SK-N-SH treated with all-trans-retinoic acid at 6 μM for 48 hours (cell line): ENCODE results near the gene DEGS1.
A peak's percentile ranks its signal among the peaks of the same experiment; 100 is the strongest.

Experiments
- ATAC-seq: fragments of 200-7000 bp; cut with Tn5 transposase; 3 replicates; pipeline ENCODE4 v1.9.1; 2020; ENCODE audit warnings: mild to moderate bottlenecking, moderate library complexity
- ARNTL ChIP-seq: fragments of 450-650 bp; formaldehyde crosslinking; IDR thresholded peaks from 2 replicates; pipeline ENCODE4 v1.5.0; 2020; ENCODE audit warnings: low read depth, mild to moderate bottlenecking, moderate library complexity, borderline replicate concordance
- BACH2 ChIP-seq: fragments of 250-450 bp; sonication (Bioruptor Pico); IDR thresholded peaks from 2 replicates; pipeline ENCODE4 v1.9.0; 2021; ENCODE audit warnings: mild to moderate bottlenecking, borderline replicate concordance
- CREB5 ChIP-seq: fragments of 250-450 bp; sonication (Bioruptor Pico); IDR thresholded peaks from 2 replicates; pipeline ENCODE4 v1.5.1; 2020; ENCODE audit warnings: low read depth, mild to moderate bottlenecking, moderate library complexity
- CSDC2 ChIP-seq: fragments of 250-450 bp; sonication (Bioruptor Pico); IDR thresholded peaks from 2 replicates; pipeline ENCODE4 v1.5.0; 2020; ENCODE audit warnings: mild to moderate bottlenecking, moderate library complexity
- CSRNP3 ChIP-seq: fragments of 250-450 bp; sonication (Bioruptor Pico); IDR thresholded peaks from 2 replicates; pipeline ENCODE4 v1.5.1; 2021; ENCODE audit warnings: mild to moderate bottlenecking, moderate library complexity
- GLIS3 ChIP-seq: fragments of 250-450 bp; sonication (Bioruptor Pico); IDR thresholded peaks from 2 replicates; pipeline ENCODE4 v1.5.0; 2020; ENCODE audit warnings: mild to moderate bottlenecking, moderate library complexity
- ISL1 ChIP-seq: fragments of 250-450 bp; sonication (Bioruptor Pico); IDR thresholded peaks from 2 replicates; pipeline ENCODE4 v2.1.2; 2022; ENCODE audit warnings: mild to moderate bottlenecking, moderate library complexity
- OSR1 ChIP-seq: fragments of 250-450 bp; sonication (Bioruptor Pico); IDR thresholded peaks from 2 replicates; pipeline ENCODE4 v1.8.0; 2022; ENCODE audit warnings: moderate library complexity, mild to moderate bottlenecking, inconsistent platforms
- PPARA ChIP-seq: fragments of 250-450 bp; sonication (Bioruptor Pico); IDR thresholded peaks from 2 replicates; pipeline ENCODE4 v1.5.0; 2020; ENCODE audit warnings: mild to moderate bottlenecking, borderline replicate concordance
- RARB ChIP-seq: fragments of 250-450 bp; sonication (Bioruptor Pico); IDR thresholded peaks from 2 replicates; pipeline ENCODE4 v1.8.0; 2021; ENCODE audit warnings: mild to moderate bottlenecking, moderate library complexity
- SNAI2 ChIP-seq: fragments of 250-450 bp; sonication (Bioruptor Pico); IDR thresholded peaks from 2 replicates; pipeline ENCODE4 v1.5.0; 2020; ENCODE audit warnings: mild to moderate bottlenecking, moderate library complexity
- TCF4 ChIP-seq: fragments of 250-450 bp; sonication (Bioruptor Pico); IDR thresholded peaks from 2 replicates; pipeline ENCODE4 v1.8.0; 2021; ENCODE audit warnings: mild to moderate bottlenecking, moderate library complexity, borderline replicate concordance
- TOX ChIP-seq: fragments of 250-450 bp; sonication (Bioruptor Pico); IDR thresholded peaks from 2 replicates; pipeline ENCODE4 v1.8.0; 2021; ENCODE audit warnings: mild to moderate bottlenecking, moderate library complexity, borderline replicate concordance
- ZC3H10 ChIP-seq: fragments of 250-450 bp; sonication (Bioruptor Pico); IDR thresholded peaks from 2 replicates; pipeline ENCODE4 v1.5.1; 2021; ENCODE audit warnings: mild to moderate bottlenecking, moderate library complexity
- ZFP3 ChIP-seq: fragments of 250-450 bp; sonication (Bioruptor Pico); IDR thresholded peaks from 2 replicates; pipeline ENCODE4 v1.5.0; 2020; ENCODE audit warnings: mild to moderate bottlenecking, moderate library complexity
- ZFP30 ChIP-seq: fragments of 450-650 bp; formaldehyde crosslinking; IDR thresholded peaks from 2 replicates; pipeline ENCODE4 v1.5.0; 2022; ENCODE audit warnings: mild to moderate bottlenecking, moderate library complexity
- ZNF565 ChIP-seq: fragments of 450-650 bp; formaldehyde crosslinking; conservative IDR thresholded peaks from 2 replicates; pipeline ENCODE4 v1.5.0; 2020; ENCODE audit warnings: low read depth, mild to moderate bottlenecking, moderate library complexity
- ZNF70 ChIP-seq: fragments of 450-650 bp; formaldehyde crosslinking; IDR thresholded peaks from 2 replicates; pipeline ENCODE4 v1.5.0; 2020; ENCODE audit warnings: mild to moderate bottlenecking, moderate library complexity
- ZNF8 ChIP-seq: fragments of 450-650 bp; formaldehyde crosslinking; IDR thresholded peaks from 2 replicates; pipeline ENCODE4 v1.5.0; 2020; ENCODE audit warnings: mild to moderate bottlenecking, moderate library complexity
- TF ChIP-seq, protein P1 (sequence below): fragments of 250-450 bp; sonication (Bioruptor Pico); IDR thresholded peaks from 2 replicates; pipeline ENCODE4 v1.8.0; 2021; ENCODE audit warnings: low read depth, mild to moderate bottlenecking, moderate library complexity, borderline replicate concordance
- TF ChIP-seq, protein P2 (sequence below): fragments of 250-450 bp; sonication (Bioruptor Pico); IDR thresholded peaks from 2 replicates; pipeline ENCODE4 v1.5.0; 2020; ENCODE audit warnings: mild to moderate bottlenecking, moderate library complexity

DEGS1 gene

GRCh38 chr1:224182866-224183590 lies at the start of gene DEGS1:
TSS of gene DEGS1 (plus strand) at chr1:224183240. CDS start at chr1:224183337, 97 bp downstream.
- TF ChIP-seq TOX (CRISPR knock-in tag) (no peak), ZNF565 (no peak), SNAI2 (CRISPR knock-in tag) (no peak), TCF4 (CRISPR knock-in tag) (no peak), CSDC2 (no peak), ARNTL (CRISPR knock-in tag) (no peak), ZNF70 (CRISPR knock-in tag) (no peak), GLIS3 (CRISPR knock-in tag) (no peak), CREB5 (no peak)
- TF ChIP-seq, protein P1, sequence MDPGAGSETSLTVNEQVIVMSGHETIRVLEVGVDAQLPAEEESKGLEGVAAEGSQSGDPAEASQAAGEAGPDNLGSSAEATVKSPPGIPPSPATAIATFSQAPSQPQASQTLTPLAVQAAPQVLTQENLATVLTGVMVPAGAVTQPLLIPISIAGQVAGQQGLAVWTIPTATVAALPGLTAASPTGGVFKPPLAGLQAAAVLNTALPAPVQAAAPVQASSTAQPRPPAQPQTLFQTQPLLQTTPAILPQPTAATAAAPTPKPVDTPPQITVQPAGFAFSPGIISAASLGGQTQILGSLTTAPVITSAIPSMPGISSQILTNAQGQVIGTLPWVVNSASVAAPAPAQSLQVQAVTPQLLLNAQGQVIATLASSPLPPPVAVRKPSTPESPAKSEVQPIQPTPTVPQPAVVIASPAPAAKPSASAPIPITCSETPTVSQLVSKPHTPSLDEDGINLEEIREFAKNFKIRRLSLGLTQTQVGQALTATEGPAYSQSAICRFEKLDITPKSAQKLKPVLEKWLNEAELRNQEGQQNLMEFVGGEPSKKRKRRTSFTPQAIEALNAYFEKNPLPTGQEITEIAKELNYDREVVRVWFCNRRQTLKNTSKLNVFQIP (CRISPR knock-in tag): no peak
- ATAC-seq: peak; percentile 92

DNA sequence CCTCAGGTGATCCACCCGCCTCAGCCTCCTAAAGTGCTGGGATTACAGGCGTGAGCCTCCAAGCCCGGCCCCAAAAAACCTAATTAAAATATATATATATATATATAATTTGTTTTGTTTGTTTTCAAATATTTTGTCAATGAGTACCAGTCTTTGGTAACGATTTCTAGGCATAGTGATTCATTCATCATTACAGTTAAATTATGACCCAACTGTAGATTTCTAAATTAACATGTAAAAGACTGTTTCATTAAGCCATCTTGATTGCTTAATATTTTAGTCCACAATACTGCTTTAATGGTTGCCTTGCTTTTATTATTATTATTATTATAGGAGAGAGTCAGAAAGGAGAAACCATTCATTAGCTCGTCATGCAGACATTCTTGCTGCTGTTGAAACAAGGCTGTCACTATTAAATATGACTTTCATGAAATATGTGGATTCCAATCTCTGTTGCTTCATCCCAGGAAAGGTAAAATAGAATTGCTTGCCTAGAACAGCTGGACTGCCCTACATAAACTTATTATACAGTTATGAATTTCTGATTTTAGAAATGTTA lies 49.2 kb upstream of the DEGS1 start:
- TF ChIP-seq CSRNP3 (CRISPR knock-in tag) (no peak), SNAI2 (CRISPR knock-in tag) (no peak), RARB (no peak), ZC3H10 (CRISPR knock-in tag) (no peak)
- no peak for ATAC-seq

- TF ChIP-seq ZFP3 (CRISPR knock-in tag) (no peak), TCF4 (CRISPR knock-in tag) (no peak), PPARA (no peak), BACH2 (CRISPR knock-in tag) (no peak), OSR1 (CRISPR knock-in tag) (no peak), CSRNP3 (CRISPR knock-in tag) (no peak), CREB5 (no peak), GLIS3 (CRISPR knock-in tag) (no peak), ISL1 (no peak), ARNTL (CRISPR knock-in tag) (no peak), ZFP30 (CRISPR knock-in tag) (no peak), ZC3H10 (CRISPR knock-in tag) (no peak), RARB (no peak), ZNF8 (no peak), ZNF565 (no peak)
- TF ChIP-seq, protein P2, sequence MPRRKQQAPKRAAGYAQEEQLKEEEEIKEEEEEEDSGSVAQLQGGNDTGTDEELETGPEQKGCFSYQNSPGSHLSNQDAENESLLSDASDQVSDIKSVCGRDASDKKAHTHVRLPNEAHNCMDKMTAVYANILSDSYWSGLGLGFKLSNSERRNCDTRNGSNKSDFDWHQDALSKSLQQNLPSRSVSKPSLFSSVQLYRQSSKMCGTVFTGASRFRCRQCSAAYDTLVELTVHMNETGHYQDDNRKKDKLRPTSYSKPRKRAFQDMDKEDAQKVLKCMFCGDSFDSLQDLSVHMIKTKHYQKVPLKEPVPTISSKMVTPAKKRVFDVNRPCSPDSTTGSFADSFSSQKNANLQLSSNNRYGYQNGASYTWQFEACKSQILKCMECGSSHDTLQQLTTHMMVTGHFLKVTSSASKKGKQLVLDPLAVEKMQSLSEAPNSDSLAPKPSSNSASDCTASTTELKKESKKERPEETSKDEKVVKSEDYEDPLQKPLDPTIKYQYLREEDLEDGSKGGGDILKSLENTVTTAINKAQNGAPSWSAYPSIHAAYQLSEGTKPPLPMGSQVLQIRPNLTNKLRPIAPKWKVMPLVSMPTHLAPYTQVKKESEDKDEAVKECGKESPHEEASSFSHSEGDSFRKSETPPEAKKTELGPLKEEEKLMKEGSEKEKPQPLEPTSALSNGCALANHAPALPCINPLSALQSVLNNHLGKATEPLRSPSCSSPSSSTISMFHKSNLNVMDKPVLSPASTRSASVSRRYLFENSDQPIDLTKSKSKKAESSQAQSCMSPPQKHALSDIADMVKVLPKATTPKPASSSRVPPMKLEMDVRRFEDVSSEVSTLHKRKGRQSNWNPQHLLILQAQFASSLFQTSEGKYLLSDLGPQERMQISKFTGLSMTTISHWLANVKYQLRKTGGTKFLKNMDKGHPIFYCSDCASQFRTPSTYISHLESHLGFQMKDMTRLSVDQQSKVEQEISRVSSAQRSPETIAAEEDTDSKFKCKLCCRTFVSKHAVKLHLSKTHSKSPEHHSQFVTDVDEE (CRISPR knock-in tag): no peak
- TF ChIP-seq, protein P1 (CRISPR knock-in tag): no peak
- TF ChIP-seq, all 23 proteins: peak for 0
- no peak for ATAC-seq
Observed at GRCh38 chr1:224137518-224137917, 45.5 kb upstream of the DEGS1 start.
